Sigmoid colon (tissue), 4 donors: ENCODE data around the gene TBC1D8.

Experiments used
- CTCF ChIP-seq, 4 experiments: fragments of 450-650 bp in 3 of 4; fragments of 200-600 bp in 1 of 4; IDR thresholded peaks; one replicate each; pipeline ENCODE4 v1.5.1; 2016 to 2019; ENCODE audit warnings: antibody characterized with exemption in 4 of 4, mild to moderate bottlenecking in 3 of 4, moderate library complexity in 2 of 4
- EP300 ChIP-seq, 4 donors: sonication (generic); formaldehyde crosslinking; IDR thresholded peaks; one replicate each; pipeline ENCODE4 v1.6.1; 2017; ENCODE audit warnings: antibody characterized with exemption in 4 of 4
- POLR2A ChIP-seq, 2 donors: fragments of 450-650 bp; IDR thresholded peaks; one replicate each; pipeline ENCODE4 v1.6.1; 2016; ENCODE audit warnings: antibody characterized with exemption in 2 of 2, mild to moderate bottlenecking in 2 of 2, moderate library complexity in 2 of 2

GRCh38 chr2:101161658-101162057 is 10.5 kb upstream of the TBC1D8 start:
- TF ChIP-seq EP300 (IDR thresholded peaks at IDR 0.05) (no peak), POLR2A (IDR thresholded peaks at IDR 0.05) (no peak), CTCF (IDR thresholded peaks at IDR 0.05) (no peak)
